ENCODE data around the gene THAP2.
"Not testable (repeated sequence)": the region's sequence is repeated elsewhere in the genome, so short reads cannot be mapped to it uniquely, and the experiment has no call there.

The THAP2 gene

DNA sequence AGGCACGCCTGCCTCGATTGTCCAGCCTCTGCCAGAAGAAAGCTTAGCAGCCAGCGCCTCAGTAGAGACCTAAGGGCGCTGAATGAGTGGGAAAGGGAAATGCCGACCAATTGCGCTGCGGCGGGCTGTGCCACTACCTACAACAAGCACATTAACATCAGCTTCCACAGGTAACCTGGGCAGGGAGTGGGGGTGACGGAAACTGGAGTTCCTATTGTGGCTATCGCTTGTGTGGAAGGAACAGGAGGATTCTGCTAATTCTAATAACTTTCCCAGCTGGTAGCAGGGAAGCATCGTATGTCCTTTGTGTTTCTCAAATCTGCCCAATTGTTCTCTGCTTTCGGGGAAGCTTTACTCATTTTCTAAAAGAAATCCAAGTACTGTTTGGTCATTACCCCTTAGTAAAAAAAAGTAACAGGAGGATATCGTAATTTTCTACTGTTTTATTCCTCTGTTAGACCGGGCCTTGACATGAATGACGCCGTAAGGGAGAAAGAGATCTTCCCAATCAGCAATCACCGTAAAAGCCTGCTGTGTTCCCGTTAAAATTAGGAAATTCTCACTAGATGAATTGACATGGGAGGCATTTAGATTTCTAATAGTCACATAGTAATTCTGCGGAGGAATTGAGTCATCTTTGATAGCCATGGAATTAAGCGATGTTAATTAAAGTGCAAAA is 449 bp downstream of the THAP2 start:
- DNase-seq, result peak in 1 of 2 experiments; percentile 21

DNA sequence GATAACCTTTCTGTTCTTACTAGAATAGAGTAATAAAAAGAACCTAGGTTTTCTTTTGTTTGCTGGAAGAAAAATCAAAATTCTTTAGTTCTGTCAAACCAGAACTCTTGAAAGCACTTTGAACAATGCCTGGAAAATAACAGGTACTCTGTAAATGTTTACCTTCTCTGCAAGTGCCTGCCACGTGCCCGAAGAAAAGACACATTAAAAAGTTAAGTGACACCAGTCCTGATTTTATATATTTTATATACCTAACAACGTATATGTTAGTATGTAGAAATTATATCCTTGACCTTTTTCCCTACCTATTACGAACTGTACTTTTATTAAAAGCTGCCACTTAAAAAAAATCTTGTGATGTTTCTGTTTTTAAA is 976 bp downstream of the THAP2 start:
- DNase-seq, result no peak

DNA sequence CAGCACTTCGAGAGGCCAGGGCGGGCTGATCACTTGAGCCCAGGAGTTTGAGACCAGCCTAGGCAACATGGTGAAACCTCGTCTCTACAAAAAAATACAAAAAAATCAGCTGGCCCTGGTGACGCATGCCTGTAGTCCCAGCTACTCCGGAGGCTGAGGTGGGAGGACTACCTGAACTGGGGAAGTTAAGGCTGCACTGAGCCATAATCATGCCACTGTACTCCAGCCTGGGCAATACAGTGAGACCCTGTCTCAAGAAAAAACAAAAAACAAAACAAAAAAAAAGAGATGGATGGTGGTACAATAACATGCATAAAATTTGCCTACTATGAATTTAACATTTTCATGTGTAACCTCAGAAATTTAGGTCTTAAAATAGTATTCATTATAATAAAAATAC is 2.2 kb downstream of the THAP2 start:
- DNase-seq, result no peak

DNA sequence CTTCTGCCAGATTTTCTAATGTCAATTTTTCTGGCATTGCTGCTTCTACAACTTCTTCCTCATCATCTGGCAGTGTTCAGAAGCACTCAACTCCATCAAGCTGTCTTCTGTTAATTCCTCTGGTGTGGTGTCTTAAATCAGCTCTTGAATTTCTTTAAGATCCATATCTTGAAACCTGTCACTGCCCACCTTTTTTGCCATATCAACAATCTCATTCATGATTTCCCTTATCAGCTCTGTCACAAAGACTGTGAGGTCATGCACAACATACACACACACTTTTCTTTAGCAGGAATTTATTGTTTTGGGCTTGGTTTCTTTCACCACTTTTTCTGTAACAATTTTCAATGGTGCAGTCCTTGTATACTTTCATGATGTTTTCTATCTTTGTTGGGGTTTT is 7.2 kb downstream of the THAP2 start:
- DNase-seq, result no peak

DNA sequence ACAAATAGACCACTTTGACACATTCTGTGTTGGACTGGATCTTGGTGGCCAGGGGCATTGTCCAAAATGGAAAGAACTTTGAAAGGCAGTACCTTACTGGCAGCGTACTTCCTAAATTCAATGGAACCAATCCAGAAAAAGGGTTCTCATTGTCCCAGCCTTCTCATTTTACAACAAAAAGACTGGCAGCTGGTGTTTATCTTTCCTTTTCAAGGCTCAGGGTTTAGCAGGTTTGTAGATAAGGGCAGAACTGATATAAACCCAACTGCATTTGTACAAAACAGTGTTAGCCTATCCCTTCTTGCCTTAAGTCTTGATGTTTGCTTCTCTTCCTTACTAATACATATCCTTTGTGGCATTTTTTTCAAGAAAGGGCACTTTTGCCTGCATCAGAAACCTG is 7.7 kb downstream of the THAP2 start:
- no peak for DNase-seq

DNA sequence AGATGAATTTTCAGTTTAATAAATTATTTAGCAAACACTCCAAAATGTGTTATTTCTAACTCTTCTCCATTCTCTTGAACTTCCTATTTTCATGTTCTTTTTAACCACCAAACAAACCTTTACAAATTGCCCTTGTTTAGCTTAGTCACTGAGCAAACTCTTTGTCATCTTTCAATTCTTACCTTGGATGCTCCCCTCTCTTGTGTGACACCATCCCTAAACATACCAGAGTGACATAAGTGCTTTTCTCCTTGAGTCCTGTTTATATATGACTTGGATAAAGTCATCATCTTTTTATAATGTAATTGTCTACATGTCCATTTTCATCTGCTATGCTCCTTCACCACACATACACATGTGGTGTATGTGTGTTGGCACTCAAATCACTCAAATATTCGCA is 18.4 kb downstream of the THAP2 start:
- DNase-seq, result no peak

DNA sequence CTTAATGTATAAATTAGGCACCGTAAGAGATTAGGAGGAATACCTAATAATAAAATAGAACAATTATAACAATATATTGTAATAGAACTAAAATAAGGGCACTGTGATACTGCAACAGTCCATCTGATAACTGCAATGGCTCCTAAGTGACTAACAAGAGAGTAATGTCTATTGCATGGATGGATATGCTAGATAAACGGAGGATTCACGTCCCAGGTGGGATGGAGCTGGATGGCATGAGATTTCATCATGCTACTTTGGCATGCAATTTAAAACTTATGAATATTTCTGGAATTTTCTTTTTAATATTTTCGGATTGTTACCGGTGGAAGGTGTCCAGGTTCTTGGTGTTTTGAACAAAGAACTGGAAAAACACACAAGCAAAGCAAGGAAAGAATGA is 19.5 kb downstream of the THAP2 start:
- DNase-seq, result no peak

DNA sequence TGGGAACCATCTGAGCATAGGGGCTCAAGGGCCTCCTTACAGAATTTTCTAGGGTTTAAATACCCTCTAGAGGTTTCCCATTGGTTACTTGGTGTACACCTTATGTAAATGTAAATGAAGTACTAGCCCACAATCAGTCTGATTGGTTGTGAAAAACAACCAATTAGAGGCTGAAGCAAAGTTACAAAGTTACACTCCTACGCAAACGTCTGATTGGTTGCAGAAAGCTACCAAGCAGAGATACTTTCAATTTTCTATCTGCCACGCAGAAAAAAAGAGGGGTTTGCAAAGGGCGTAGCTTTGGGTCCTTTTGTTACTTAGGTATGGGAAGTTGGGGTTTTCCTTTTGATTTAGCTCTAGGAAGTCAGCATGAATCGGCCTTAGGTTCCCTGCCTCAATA is 20.0 kb downstream of the THAP2 start:
- DNase-seq, result no peak

DNA sequence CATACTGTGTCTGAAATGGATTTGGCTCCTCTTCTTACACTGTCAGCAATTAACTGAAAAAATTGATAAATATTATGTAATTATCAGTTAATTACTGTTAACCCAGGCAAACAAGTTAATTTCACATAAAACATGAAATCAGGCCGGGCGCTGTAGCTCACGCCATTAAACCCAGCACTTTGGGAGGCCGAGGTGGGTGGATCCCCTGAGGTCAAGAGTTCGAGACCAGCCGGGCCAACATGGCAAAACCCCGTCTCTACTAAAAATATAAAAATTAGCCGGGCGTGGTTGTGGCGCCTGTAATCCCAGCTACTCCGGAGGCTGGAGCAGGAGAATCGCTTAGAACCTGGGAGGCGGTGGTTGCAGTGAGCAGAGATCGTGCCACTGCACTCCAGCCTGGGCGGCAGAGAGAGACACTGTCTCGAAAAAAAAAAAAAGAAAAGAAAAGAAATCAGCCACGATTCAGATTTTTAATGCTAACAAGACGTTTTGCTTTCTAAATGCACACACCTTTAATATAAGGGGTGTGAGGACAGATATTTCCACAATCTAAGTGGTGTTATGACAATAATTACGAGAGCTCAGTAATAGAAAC is 21.3 kb downstream of the THAP2 start:
- DNase-seq, result no peak

DNA sequence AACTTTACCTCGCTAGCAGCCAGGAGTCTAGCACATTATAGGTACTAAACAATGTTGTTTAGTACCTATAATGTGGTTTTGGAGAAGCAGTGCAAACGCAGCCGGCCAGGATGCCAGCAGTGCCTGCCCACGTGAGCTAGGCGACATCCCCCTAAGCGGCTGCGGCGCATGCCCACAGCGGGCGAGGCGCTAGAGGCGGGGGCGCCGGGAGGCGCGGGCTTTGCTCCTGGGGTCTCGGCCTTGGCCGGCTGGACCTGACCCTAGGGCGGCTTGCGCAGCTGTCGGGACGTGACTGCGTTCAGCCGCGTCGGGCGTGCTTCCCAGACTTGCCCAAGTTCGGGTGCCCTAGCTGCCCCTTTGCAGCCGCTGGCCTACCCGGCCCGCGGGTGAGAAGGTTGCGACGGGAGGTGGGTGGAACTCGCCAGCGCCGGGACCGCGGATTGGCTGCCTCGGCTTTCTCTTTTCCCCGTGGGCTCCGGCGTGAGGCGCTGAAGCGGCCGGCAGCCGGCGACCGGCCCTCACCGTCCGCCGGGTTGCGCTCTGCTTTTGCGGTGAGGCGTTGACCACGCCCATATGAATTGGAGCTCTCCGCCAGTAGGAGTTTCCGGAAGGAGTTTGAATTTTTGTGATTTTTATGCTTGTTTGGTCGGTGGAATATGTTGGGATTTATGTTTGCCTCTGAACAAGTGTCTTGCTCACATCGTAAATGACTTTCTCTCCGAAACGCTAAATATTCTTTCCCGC is 22.0 kb downstream of the THAP2 start, which contains the start of gene TMEM19:
Gene TMEM19, plus strand, starts transcription at position 169 of the 744 bp plus-strand sequence. CDS start 599 bp downstream, outside the sequence.
- peak; percentile 85 to 86 for DNase-seq

DNA sequence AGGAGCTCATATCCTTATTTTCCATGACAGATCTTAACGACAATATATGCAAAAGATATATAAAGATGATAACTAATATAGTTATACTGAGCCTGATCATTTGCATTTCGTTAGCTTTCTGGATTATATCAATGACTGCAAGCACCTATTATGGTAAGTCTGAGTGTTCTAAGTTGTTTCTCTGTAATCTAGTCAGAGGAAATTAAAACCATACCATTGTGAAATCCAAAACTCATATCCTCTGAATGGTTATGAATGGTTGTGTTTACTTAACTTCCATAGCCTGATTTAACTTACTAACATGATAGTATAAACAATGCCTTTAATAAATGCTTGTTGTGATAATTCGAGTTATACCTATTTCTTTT is 22.5 kb downstream of the THAP2 start:
- no peak for DNase-seq

DNA sequence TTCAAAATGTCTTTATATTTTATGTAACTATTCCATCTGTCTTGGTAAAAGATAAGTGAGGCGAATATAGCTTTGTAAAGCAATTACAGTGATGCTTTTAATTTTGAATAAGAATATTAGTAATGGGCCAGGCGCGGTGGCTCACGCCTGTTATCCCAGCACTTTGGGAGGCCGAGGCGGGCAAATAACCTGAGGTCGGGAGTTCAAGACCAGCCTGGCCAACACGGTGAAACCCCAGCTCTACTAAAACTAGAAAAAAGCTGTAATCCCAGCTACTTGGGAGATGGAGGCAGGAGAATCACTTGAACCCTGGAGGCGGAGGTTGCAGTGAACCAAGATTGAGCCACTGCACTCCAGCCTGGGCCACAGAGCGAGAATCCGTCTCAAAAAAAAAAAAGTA is 23.1 kb downstream of the THAP2 start:
- not testable (repeated sequence) for DNase-seq

DNA sequence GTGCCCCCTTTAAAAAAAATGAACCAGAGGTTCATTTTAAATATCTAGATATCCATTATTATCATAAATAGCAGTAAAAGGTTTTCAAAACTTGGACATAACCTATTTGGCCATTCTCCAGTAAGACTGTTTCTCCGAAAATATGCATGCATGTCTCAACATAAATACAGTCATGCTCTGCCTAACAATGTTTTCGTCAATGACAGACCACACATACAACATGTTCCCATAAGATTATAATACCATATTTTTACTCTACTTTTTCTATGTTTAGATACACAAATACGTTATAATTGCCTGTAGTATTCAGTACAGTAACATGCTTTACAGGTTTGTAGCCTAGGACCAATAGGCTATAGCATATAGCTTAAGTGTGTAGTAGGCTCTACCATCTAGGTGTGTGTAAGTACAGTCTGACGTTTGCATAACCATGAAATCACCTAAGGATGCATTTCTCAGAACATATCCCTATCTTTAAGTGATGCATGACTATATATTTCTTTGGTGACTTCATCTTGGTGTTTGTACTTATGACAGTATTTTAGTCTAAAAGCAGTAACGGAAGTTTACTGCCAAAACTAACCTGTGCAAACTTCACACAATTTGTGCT is 25.0 kb downstream of the THAP2 start:
- no peak for DNase-seq

DNA sequence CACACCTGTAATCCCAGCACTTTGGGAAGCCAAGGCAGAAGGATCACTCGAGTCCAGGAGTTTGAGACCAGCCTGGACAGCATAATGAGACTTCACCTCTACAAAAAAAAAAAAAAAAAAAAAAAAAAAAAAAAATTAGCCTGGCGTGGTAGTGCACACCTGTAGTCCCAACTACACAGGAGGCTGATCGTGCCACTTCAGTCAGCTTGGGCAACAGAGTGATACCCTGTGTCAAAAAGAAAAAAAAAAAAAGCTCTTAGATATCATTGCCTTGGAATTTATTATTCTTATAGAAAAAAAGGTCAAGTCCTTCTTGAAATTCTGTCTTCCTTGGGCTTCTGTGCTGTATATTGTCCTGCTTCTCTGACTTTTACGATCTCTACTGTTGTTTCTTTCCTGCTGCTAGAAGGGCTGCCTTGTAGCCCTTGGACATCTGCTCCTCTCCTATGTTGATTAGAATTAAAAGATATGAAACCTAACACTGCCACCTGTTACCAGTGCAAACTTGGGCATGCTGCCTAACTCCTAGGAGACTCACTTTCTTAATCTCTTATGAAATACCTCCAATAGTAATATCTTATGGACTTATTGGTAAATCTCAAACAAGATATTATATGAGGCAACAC is 27.5 kb downstream of the THAP2 start:
- no peak for DNase-seq

DNA sequence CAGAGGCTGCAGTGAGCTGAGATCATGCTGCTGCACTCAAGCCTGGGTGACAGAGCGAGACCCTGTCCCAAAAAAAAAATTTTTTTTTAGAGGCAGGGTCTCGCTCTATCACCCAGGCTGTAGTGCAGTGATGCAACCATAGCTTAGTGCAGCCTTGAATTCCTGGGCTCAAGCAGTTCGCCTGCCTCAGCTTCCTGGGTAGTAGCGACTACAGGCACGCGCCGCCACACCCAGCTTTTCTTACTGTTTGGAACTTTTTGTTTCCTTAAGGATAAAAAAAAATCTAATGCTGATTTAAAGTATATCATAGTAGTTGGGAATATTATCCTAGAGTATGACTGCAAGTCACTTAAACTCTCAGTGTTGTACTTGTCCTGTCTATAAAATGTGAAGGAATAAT is 29.0 kb downstream of the THAP2 start:
- DNase-seq, result no peak

DNA sequence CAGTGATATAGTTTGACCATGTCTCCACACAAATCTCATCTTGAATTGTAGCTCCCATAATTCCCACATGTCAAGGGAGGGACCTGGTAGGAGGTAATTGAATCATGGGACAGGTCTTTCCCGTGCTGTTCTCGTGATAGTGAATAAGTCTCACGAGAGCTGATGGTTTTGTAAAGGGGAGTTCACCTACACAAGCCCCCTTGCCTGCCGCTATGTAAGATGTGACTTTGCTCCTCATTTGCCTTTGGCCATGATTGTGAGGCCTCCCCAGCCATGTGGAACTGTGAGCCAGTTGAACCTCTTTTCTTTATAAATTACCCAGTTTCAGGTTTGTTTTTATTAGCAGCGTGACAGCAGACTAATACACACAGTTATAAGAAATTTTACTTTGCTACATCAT is 29.6 kb downstream of the THAP2 start:
- DNase-seq, result not testable (repeated sequence)

DNA sequence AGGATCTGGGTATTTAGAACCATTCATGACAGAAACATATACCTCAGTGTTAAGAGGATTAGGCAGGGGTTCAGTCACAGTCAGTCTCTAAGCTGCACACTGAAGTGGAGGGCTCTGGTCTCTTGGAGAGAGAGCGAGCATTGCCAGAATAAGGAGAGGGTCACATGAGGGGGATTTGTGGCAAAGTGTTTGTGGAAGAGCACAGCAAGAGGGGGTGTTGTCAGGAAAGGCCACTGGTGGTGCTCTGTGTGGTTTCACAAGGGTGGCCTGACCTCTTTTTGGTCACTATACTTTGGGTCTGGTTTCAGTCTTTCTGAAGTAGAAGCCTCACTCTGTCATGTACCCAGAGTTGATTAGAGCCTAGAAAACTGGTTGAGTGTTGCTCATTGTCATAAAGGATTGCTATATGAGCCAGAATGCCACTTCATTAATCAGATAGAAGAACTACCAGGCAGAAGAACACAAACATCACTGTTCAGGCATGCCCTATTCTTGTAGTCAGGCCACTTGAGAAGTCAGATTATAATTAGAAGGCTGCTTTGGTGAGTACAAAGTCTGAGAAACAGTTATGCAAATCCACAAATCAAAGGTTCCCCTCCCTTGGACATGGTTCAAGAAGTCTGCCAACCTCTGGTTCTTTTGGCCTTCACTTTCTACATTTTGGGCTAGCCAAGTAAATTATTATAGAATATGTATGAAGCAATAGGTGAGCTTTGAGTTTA is 30.2 kb downstream of the THAP2 start:
- DNase-seq, result no peak

DNA sequence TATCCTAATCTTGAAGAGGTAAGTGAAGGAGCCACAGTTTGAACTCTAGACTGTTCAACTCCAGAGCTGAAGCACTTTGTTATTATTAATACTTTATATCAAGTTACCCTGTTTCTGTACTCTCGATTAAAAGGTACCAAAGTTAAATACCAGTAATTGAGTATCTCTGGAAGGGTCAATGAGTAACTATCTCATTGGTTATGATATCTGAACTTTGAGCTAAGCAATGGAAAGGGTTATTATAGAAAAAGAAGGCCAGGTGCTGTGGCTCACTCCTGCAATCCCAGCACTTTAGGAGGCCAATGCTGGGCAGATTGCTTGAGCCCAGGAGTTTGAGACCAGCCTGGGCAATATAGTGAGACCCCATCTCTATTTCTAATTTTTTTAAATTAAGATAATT is 31.7 kb downstream of the THAP2 start:
- DNase-seq, result no peak

DNA sequence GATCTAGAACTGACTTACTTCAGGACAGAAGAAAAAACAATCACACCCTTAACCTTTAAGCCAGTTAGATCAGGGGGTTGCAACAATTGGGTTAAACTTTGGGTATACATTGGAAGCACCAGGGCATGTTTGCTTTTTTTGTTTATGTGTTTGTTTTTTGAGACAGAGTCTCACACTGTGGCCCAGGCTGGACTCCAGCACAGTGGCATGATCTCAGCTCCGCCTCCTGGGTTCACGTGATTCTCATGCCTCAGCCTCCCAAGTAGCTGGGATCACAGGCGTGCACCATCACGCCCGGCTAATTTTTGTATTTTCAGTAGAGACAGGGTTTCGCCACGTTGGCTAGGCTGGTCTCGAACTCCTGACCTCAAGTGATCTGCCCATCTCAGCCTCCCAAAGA is 38.1 kb downstream of the THAP2 start:
- DNase-seq, result not testable (repeated sequence)

DNA sequence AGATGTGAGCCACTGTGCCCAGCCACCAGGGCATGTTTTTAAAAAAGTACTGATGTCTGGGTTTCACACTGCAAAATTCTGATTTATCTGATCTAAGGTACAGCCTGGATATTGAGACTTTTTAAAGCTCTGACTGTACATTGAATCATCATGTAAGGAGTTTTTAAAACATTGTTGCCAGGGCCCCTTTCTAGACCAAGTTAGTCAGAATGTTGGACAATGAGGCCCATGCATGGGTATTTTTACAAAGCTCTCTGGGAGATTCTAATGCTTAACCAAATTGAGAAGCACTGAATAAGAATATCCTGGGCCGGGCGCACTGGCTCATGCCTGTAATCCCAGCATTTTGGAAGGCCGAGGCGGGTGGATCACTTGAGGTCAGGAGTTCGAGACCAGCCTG is 38.5 kb downstream of the THAP2 start:
- no peak for DNase-seq

DNA sequence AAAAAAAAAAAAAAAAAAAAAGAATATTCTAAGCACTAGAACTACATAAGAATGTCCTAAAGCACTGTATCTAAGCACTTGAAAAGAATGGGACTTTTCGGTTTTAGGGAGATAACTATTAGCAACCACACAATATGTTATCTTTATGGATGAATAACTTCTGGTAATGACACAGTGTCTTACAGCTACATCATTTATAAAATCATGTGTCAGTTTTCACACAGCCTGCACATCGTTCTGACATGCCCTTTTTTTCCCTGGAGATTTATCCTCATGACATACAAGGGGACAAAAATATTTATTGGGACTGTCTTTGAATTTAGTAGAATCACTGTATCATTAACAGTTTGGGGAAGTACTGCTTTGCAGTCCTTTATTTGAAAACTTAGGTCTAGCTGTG is 39.1 kb downstream of the THAP2 start:
- DNase-seq, result no peak

DNA sequence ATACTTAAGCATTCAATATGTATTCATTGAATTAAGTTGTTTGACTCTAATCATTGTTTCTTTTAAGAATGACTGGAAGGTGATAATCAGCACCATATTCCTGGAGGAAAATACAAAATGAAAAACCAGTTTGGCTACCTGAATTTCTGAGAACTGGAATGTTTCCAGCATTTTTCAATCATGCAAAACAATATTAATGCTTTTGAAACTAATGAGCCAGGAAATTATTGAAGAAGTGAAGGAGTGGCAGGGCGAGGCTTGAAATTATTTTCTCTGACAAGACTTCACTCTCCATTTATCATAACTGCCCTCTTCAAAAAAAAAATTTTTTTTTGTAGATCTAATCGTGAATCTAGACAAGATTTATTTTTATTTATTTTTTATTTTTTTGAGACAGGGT is 40.8 kb downstream of the THAP2 start:
- DNase-seq, result no peak

DNA sequence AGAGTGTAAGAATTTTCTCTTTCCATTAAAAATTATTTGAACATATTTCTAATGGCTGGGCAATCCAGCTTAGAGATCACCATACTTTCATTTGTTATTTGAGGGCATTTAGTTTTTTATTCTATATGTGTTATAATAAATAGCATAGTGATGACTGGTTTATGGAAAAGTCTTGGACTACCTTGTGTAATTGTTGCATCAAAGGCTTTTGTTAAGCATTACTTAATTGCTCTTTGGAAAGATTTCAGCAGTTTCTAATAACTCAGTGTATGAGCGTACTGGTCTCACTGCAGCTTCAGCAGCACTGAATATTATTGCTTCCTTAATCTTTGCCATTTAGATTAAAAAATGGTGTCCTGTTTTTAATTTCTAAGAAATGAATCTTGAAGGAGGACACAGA is 44.6 kb downstream of the THAP2 start:
- no peak for DNase-seq
